ENCODE data around the gene CACNA1E. TPM values are rescaled to one million over a fixed set of nuclear protein-coding genes. Genes with fewer than 3 reads are reported as not detected.

Gene CACNA1E
- polyA plus RNA-seq, 3 donors from 2014 or later, result not detected

DNA sequence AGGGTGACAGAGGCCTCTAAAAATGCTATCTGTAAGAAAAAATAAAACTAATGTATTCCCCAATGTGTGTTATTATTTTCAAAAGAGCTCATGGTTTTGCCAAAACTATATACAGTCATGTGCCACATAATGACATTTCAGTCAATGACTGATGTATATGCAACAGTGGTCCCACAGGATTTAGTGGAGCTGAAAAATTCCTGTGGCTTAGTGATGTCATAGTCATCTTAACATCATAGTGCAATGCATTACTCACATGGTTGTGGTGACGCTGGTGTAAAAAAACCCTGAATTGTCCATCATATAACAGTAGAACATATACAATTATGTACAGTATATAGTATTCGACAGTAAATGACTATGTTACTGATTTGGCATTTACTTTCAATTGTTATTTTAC, 172.4 kb downstream of the CACNA1E start:
- H3K4me3 Mint-ChIP-seq, result no peak overlapping the region
- peaks cover 0 to 7% (median 3%) of the 10 kb centered on the region in 6 donors for H3K9me3 Mint-ChIP-seq
- H3K4me1 Mint-ChIP-seq, result no peaks in the 10 kb centered on the region
- H3K36me3 Mint-ChIP-seq, result no peaks in the 10 kb centered on the region
- H3K27ac Mint-ChIP-seq, result no peak overlapping the region
- DNase-seq, result no peak
- peaks cover 0 to 3% (median 0%) of the 10 kb centered on the region in 3 donors for H3K27me3 Mint-ChIP-seq (ENCODE audit: low read depth in 3 of 3)

DNA sequence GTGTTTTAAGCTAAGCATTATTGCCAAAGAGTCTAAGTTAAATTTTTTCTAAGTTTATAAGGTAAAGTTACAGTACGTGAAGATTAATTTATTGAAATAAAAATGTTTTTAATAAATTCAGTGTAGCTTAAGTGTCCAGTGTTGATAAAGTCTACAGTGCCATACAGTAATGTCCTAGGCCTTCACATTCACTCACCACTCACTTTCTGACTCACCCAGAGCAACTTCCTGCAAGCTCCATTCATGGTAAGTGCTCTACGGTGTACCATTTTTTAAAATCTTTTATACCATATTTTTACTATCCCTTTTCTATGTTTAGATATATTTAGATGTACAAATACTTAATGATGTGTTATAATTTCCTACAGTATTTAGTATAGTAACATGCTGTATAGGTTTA, 173.2 kb downstream of the CACNA1E start:
- no peak overlapping the region for H3K4me3 Mint-ChIP-seq
- H3K4me1 Mint-ChIP-seq, result no peaks in the 10 kb centered on the region
- no peak overlapping the region for H3K27ac Mint-ChIP-seq
- no peaks in the 10 kb centered on the region for H3K36me3 Mint-ChIP-seq
- no peak for DNase-seq
- peaks cover 0 to 2% (median 2%) of the 10 kb centered on the region in 3 donors for H3K27me3 Mint-ChIP-seq (ENCODE audit: low read depth in 3 of 3)
- H3K9me3 Mint-ChIP-seq, result peaks cover 0 to 7% (median 3%) of the 10 kb centered on the region in 6 donors

DNA sequence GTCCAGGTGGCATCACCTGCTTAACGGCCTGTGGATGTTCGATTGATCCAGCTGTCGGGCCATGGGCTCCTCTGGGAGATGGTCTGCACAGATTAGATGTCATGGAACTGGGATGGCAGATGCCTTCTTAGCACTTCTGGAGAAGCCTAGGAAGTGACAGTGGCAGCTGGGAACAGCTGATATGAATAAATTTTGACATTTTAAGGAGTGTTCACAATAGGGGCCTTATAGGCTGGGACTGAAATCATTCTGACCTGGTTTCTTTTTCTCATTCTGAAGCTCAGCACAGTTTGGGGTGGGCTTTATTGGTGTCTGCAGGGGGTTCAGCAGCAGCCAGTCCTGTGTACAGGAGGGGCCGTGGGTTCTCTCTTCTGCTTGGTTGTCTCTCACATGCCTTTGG, 175.3 kb downstream of the CACNA1E start:
- Mint-ChIP-seq H3K4me3 (no peak overlapping the region), H3K27ac (no peak overlapping the region), H3K36me3 (no peaks in the 10 kb centered on the region), H3K9me3 (peaks cover 0 to 2% (median 0%) of the 10 kb centered on the region in 6 donors), H3K4me1 (no peaks in the 10 kb centered on the region), H3K27me3 (ENCODE audit: low read depth in 3 of 3) (peaks cover 0 to 2% (median 2%) of the 10 kb centered on the region in 3 donors)
- DNase-seq, result no peak

DNA sequence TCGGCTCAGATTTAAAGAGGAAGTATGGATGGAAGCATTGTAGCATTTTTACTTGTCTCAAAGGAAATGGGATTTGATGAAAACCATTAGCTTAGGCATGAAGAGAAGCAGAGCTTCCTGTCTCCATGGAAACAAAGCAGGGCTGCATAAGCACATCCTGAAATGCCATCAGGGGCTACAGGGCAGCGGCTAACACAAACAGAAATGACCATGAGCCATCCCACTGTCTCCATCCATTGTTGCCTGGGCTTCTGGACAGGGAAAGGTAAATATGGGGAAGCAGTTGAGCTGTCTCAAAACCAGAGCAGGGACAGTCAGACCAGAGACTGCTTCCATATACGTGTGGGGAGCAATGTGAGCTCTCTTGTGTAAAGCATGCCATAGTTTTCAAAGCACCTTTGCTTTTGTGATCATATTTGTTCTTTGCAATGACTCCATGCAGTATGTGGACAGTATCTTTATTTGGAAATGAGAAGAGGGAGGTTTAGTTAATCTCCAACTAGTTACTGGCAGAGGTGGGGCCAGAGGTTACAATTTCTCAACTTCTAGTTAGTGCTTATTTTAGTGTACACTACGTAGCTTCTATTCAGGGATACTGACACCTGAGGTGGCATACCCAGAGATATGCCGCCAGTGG, 176.1 kb downstream of the CACNA1E start:
- H3K27me3 Mint-ChIP-seq (ENCODE audit: low read depth in 3 of 3), result peaks cover 0 to 2% (median 2%) of the 10 kb centered on the region in 3 donors
- H3K27ac Mint-ChIP-seq, result no peak overlapping the region
- H3K4me3 Mint-ChIP-seq, result no peak overlapping the region
- no peak for DNase-seq
- H3K9me3 Mint-ChIP-seq, result no peaks in the 10 kb centered on the region
- no peaks in the 10 kb centered on the region for H3K36me3 Mint-ChIP-seq
- no peaks in the 10 kb centered on the region for H3K4me1 Mint-ChIP-seq

DNA sequence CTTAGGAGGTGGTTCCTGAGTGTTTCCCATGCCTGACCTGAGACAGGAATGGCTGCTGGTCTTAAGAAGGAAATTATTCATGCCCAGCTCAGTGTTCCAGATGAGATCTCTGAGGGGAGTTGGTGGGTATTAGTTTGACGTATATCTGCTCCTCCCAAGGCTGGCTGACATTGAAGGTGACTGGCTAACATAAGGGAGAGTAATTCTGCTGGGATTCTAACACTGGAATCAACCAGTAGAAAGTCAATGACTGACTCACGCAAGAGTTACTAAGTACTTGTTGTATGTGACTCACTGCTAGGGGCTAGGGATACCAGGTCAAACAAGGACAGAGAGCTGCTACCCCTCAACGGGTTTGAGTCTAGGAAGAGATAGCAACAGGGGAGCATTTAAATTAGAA, 177.3 kb downstream of the CACNA1E start:
- H3K4me1 Mint-ChIP-seq, result no peaks in the 10 kb centered on the region
- peaks cover 0 to 5% (median 0%) of the 10 kb centered on the region in 3 donors for H3K27me3 Mint-ChIP-seq (ENCODE audit: low read depth in 3 of 3)
- no peak overlapping the region for H3K4me3 Mint-ChIP-seq
- H3K9me3 Mint-ChIP-seq, result no peaks in the 10 kb centered on the region
- no peak overlapping the region for H3K27ac Mint-ChIP-seq
- DNase-seq, result no peak
- H3K36me3 Mint-ChIP-seq, result no peaks in the 10 kb centered on the region

DNA sequence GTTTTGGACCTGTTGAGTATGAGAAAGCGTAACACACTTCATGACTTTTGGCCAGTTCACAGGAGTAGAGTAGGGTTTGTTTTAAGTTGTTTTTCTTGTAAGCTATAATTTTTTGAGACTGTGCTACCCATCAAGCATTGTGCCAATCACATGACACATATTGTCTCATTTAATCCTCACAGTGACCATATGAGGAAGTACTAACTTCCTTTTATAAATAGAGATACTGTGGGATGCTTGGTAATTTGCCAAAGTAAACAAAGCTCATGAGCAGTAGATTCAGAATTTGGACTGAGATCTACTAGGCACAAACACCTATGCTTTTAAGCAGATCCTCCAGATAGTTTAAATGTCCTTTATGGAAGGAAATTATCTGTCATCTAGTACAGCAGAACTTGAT, 178.3 kb downstream of the CACNA1E start:
- peaks cover 0 to 5% (median 0%) of the 10 kb centered on the region in 3 donors for H3K27me3 Mint-ChIP-seq (ENCODE audit: low read depth in 3 of 3)
- H3K27ac Mint-ChIP-seq, result no peak overlapping the region

DNA sequence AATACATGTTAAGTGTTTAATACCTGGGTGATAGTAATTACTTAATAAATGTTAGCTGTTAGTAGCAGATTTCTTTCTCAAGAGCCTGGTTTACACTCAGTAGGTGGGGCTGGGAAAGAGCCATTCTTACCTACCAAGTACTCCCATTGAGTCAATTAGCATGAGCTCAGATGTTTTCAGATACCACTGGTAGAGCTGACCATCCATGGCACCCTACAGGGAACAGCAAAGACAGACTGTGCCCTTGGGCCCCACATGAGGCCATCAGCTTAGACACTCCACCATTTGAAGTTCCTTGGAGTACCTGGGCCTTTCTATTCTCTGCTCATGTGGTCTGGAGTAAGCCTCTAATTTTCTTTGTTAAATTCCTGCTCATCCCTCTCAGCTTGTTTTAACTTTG, 179.3 kb downstream of the CACNA1E start:
- H3K27ac Mint-ChIP-seq, result no peak overlapping the region
- H3K9me3 Mint-ChIP-seq, result no peaks in the 10 kb centered on the region
- no peaks in the 10 kb centered on the region for H3K36me3 Mint-ChIP-seq
- DNase-seq, result no peak
- H3K27me3 Mint-ChIP-seq (ENCODE audit: low read depth in 3 of 3), result peaks cover 0 to 5% (median 0%) of the 10 kb centered on the region in 3 donors
- no peak overlapping the region for H3K4me3 Mint-ChIP-seq
- H3K4me1 Mint-ChIP-seq, result no peaks in the 10 kb centered on the region

More for the DNA sequence above, 178.3 kb downstream of the CACNA1E start:
- DNase-seq, result no peak
- Mint-ChIP-seq H3K9me3 (no peaks in the 10 kb centered on the region), H3K36me3 (no peaks in the 10 kb centered on the region), H3K4me3 (no peak overlapping the region), H3K4me1 (no peaks in the 10 kb centered on the region)

DNA sequence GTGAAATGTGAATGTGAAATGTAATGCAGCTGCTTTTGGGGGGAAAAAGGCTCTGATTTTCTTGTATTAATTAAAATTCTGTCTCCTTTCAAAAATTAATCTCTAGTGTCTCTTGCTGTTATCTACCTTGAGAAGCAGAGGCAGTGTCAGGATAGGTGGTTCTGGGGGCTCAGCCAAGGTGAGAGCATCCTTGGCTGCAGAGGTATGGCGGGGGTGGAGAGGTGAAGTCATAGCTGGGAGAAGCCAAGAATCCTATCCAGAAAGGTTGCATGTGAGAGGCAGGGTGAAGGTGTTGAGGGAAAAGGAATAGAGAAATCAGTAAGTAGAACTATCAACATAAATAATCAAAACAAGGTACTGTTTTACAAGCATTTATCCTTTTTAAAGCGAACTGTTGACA, 181.2 kb downstream of the CACNA1E start:
- Mint-ChIP-seq H3K9me3 (no peaks in the 10 kb centered on the region), H3K4me1 (no peaks in the 10 kb centered on the region), H3K27me3 (ENCODE audit: low read depth in 3 of 3) (peaks cover 0 to 7% (median 0%) of the 10 kb centered on the region in 3 donors)

DNA sequence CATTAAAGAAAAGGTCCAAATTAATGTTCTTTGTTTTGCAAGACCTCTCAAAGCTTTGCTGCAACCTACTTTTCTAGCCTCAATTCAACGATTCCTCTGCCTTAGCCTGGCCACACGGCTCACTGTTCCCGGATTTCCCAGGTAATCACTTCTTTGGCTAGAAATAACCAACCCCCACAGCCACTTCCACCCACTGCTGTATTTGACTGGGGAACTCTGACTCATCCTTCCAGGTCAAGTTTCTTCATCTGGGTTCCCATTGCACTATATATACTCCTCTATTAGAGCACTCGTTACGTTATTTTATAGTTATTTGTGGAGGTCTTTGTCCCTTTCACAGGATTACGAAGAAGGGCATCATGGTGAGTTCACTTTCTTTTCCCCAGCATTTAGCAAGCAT, 185.9 kb downstream of the CACNA1E start:
- Mint-ChIP-seq H3K9me3 (peaks cover 0 to 2% (median 0%) of the 10 kb centered on the region in 6 donors), H3K4me3 (no peak overlapping the region), H3K27me3 (ENCODE audit: low read depth in 3 of 3) (peaks cover 2 to 7% (median 5%) of the 10 kb centered on the region in 3 donors), H3K27ac (no peak overlapping the region), H3K4me1 (no peaks in the 10 kb centered on the region), H3K36me3 (no peaks in the 10 kb centered on the region)
- no peak for DNase-seq

More for the DNA sequence above, 181.2 kb downstream of the CACNA1E start:
- no peak for DNase-seq
- Mint-ChIP-seq H3K36me3 (no peaks in the 10 kb centered on the region), H3K27ac (no peak overlapping the region), H3K4me3 (no peak overlapping the region)

DNA sequence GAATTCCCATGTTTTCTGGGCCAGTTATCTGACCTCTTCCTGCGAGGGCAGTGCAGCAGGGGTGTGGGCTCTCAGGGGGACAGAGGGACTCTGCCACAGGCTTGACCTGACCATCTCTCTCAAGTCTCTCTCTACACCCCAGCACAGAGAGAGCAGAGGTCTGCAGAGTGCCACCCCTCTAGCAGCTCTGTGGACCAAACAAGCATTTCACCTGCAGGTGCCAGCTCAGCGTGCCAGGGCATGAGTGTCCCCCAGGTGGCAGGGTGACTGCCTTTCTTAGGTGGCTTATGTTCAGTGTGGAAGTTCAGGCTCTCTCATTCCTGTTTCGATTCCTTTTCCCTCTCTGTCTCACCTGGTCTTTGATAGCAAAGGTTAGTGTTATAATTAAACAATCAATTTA, 191.3 kb downstream of the CACNA1E start:
- Mint-ChIP-seq H3K27ac (no peak overlapping the region), H3K36me3 (no peaks in the 10 kb centered on the region), H3K4me3 (no peak overlapping the region), H3K4me1 (no peaks in the 10 kb centered on the region), H3K9me3 (peaks cover 0 to 2% (median 0%) of the 10 kb centered on the region in 6 donors), H3K27me3 (ENCODE audit: low read depth in 3 of 3) (peaks cover 2 to 7% (median 7%) of the 10 kb centered on the region in 3 donors)
- no peak for DNase-seq

DNA sequence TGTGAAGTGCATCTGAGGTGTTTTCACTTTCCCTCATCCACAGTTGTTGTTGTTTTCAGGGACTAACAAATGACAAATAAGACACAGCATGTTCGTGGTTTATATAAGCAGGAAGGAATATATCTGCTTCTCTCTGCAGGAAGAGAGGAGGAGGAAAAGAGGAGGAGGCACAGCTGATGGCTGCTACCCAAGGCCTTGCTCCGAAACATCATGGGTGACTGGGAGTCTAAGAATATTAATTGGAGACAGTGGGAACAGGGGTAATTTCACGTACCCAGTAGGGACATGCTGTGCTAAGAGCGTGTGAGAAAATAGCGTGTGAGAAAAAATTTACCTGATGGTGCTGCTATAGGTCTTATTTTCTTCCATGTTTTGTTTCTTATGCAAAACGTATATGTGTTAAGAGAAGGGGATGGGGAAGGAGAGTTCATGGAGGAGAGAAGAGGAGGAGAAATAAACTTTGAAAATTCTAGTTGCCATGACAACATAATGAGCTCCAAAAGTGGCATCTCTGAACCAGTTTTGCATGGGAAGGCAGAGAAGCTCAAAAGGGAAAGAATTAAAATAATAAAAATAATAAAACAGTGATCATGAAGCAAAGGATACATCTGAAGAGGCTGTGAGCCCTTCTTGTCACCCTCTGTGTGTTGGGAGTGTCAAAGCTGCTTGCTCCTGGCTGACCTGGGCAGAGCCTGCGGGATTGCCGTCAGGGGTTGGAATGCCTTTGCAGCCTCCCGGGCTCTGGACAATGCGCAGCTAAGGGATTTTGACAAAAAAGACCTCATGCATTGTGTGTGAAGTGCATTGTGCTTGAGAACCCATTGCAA, 192.0 kb downstream of the CACNA1E start:
- Mint-ChIP-seq H3K27ac (no peak overlapping the region), H3K4me3 (no peak overlapping the region), H3K9me3 (peaks cover 0 to 2% (median 0%) of the 10 kb centered on the region in 6 donors), H3K36me3 (no peaks in the 10 kb centered on the region), H3K27me3 (ENCODE audit: low read depth in 3 of 3) (peaks cover 2 to 7% (median 5%) of the 10 kb centered on the region in 3 donors), H3K4me1 (no peaks in the 10 kb centered on the region)
- DNase-seq, result no peak

DNA sequence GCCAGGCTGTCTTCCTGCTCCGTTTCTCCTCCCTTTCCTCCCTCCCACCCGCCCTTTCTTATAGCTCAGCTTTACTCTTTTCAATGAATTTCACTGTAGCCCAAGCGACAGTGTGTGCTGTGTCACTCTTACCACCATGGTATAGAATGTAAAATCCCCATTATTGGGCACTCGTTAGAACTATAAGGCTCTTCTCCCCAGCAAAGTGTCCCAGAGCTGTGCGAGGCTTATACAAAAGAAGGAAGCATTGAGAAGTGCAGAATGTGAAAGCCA, 192.5 kb downstream of the CACNA1E start:
- Mint-ChIP-seq H3K27ac (no peak overlapping the region), H3K9me3 (peaks cover 0 to 2% (median 0%) of the 10 kb centered on the region in 6 donors), H3K27me3 (ENCODE audit: low read depth in 3 of 3) (peaks cover 2 to 7% (median 2%) of the 10 kb centered on the region in 3 donors), H3K4me1 (no peaks in the 10 kb centered on the region), H3K4me3 (no peak overlapping the region), H3K36me3 (no peaks in the 10 kb centered on the region)
- DNase-seq, result no peak

DNA sequence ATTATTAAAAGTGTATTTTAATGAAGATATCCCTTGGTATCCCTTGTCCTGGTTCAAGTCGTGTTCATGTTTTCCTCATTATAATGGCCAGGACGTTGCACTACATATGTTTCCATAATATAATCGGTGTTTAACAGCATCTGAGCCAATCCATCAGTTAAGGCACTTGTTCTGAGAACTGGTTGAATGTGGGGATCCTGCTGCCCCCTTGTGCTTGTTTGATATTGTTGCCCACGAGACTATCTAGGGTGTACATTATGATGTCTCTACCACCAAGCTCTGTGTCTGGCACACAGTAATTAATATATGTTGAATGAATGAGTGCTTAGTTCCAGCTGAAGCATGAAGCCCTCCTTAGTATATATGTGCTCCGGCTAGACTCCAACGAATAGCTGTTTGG, 193.0 kb downstream of the CACNA1E start:
- no peak overlapping the region for H3K4me3 Mint-ChIP-seq
- peaks cover 0 to 2% (median 0%) of the 10 kb centered on the region in 6 donors for H3K9me3 Mint-ChIP-seq
- no peak overlapping the region for H3K27ac Mint-ChIP-seq
- no peaks in the 10 kb centered on the region for H3K36me3 Mint-ChIP-seq
- DNase-seq, result no peak
- H3K27me3 Mint-ChIP-seq (ENCODE audit: low read depth in 3 of 3), result peaks cover 2 to 7% (median 2%) of the 10 kb centered on the region in 3 donors
- no peaks in the 10 kb centered on the region for H3K4me1 Mint-ChIP-seq

DNA sequence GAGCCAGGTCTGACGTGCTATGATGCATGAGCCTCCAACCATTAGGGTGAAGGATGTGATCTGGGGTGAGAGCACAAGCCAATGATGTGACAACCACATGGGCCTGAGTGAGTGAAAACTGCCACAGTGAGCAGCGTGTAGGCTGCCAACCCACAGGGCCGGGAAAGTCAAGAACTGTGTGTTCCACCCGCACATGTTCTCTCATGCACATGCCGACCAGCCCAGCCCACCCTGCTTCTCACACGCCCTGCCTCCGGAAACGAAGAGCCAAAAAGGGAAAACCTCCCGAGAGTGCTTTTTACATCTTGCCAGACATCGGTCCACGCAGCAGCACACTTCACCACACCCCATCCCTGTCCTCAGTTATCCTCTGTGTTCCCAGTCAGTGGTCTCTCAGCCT, 197.0 kb downstream of the CACNA1E start:
- no peak for DNase-seq
- H3K36me3 Mint-ChIP-seq, result no peaks in the 10 kb centered on the region
- no peak overlapping the region for H3K4me3 Mint-ChIP-seq
- peaks cover 0 to 2% (median 1%) of the 10 kb centered on the region in 3 donors for H3K27me3 Mint-ChIP-seq (ENCODE audit: low read depth in 3 of 3)
- no peaks in the 10 kb centered on the region for H3K9me3 Mint-ChIP-seq
- no peak overlapping the region for H3K27ac Mint-ChIP-seq
- H3K4me1 Mint-ChIP-seq, result no peaks in the 10 kb centered on the region
